Loucy (cell line): ENCODE data around the gene HECTD1.
"Not testable (repeated sequence)": the region's sequence is repeated elsewhere in the genome, so short reads cannot be mapped to it uniquely, and the experiment has no call there.

Experiments
- H2AFZ ChIP-seq: fragments of 200-600 bp; sonication (generic); 2 replicates; pipeline ENCODE4 v1.6.0; 2016; ENCODE audit warnings: antibody characterized with exemption, mild to moderate bottlenecking, low read length, moderate library complexity
- H3F3A ChIP-seq: fragments of 200-600 bp; 2 replicates; pipeline ENCODE4 v1.6.0; 2016; ENCODE audit warnings: antibody characterized with exemption, low read depth, mild to moderate bottlenecking
- H3K27me3 ChIP-seq: fragments of 200-600 bp; sonication (generic); 2 replicates; pipeline ENCODE4 v1.6.1; 2014; ENCODE audit warnings: low read length, mild to moderate bottlenecking; ENCODE audit not compliant: insufficient read depth, poor library complexity, severe bottlenecking
- H3K36me3 ChIP-seq: fragments of 200-600 bp; sonication (generic); 2 replicates; pipeline ENCODE4 v1.6.1; 2016; ENCODE audit warnings: low read length; ENCODE audit not compliant: insufficient read depth
- H3K4me1 ChIP-seq: fragments of 200-600 bp; sonication (generic); 2 replicates; pipeline ENCODE4 v1.5.1; 2014; ENCODE audit warnings: low read length, mild to moderate bottlenecking; ENCODE audit not compliant: insufficient read depth, poor library complexity, severe bottlenecking
- H3K4me2 ChIP-seq: fragments of 200-600 bp; sonication (generic); 2 replicates; pipeline ENCODE4 v1.6.0; 2014; ENCODE audit warnings: antibody characterized with exemption, low read length, low read depth, mild to moderate bottlenecking; ENCODE audit not compliant: poor library complexity, severe bottlenecking
- H3K4me3 ChIP-seq: fragments of 200-600 bp; sonication (generic); 2 replicates; pipeline ENCODE4 v1.5.1; 2014; ENCODE audit warnings: low read length, mild to moderate bottlenecking, mixed read lengths; ENCODE audit not compliant: poor library complexity, severe bottlenecking
- H3K79me2 ChIP-seq: fragments of 200-600 bp; sonication (generic); 2 replicates; pipeline ENCODE4 v1.6.1; 2014; ENCODE audit warnings: low read length; ENCODE audit not compliant: insufficient read depth
- H3K9ac ChIP-seq: fragments of 200-600 bp; sonication (generic); 2 replicates; pipeline ENCODE4 v1.6.0; 2014; ENCODE audit warnings: mild to moderate bottlenecking, low read depth, low read length, moderate library complexity; ENCODE audit not compliant: poor library complexity, severe bottlenecking
- H3K9me2 ChIP-seq: fragments of 200-600 bp; sonication (generic); replicated peaks from 2 replicates; pipeline ENCODE4 v1.6.1; 2016; ENCODE audit warnings: low read depth, low read length, mixed read lengths
- H3K9me3 ChIP-seq: fragments of 200-600 bp; sonication (generic); 2 replicates; pipeline ENCODE4 v1.6.1; 2014; ENCODE audit warnings: mild to moderate bottlenecking, antibody characterized with exemption, low read length, low read depth; ENCODE audit not compliant: insufficient read depth
- H4K20me1 ChIP-seq: fragments of 200-600 bp; sonication (generic); 2 replicates; pipeline ENCODE4 v1.6.0; 2014; ENCODE audit warnings: antibody characterized with exemption, low read length, mild to moderate bottlenecking; ENCODE audit not compliant: insufficient read depth, poor library complexity, severe bottlenecking
- EZH2phosphoT487 ChIP-seq: fragments of 200-600 bp; IDR thresholded peaks from 2 replicates; pipeline ENCODE4 v1.6.1; 2018; ENCODE audit warnings: antibody characterized with exemption, mild to moderate bottlenecking, moderate library complexity, borderline replicate concordance
- TF ChIP-seq, protein P1 (sequence below): fragments of 200-600 bp; sonication (generic); conservative IDR thresholded peaks from 2 replicates; pipeline ENCODE4 v1.5.1; 2014; ENCODE audit warnings: mild to moderate bottlenecking, antibody characterized with exemption, low read length

The HECTD1 gene

DNA sequence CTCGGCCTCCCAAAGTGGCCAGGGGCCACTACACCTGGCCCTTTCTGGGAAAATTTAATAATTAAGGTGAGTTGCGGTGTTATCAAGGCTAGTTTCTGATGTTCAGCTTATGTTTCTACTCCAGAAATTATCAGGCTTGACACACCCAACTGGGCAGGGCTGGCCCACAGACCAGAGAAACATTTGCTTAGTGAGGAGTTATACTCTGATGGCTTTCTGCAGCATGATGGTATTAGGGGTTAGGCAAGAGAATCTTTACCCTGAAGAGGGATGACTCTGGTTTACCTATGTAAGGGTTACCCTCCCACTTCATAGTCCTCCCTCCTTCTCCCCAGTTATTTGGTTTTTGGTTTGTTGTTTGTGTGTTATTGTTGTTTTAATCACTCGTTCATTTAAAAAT, 24.5 kb upstream of the HECTD1 start:
- no peaks in the 10 kb centered on the region for H3K9me3 ChIP-seq
- H4K20me1 ChIP-seq, result no peaks in the 10 kb centered on the region
- no peaks in the 10 kb centered on the region for H3K36me3 ChIP-seq
- no peak overlapping the region for H3K9ac ChIP-seq
- TF ChIP-seq, protein P1, sequence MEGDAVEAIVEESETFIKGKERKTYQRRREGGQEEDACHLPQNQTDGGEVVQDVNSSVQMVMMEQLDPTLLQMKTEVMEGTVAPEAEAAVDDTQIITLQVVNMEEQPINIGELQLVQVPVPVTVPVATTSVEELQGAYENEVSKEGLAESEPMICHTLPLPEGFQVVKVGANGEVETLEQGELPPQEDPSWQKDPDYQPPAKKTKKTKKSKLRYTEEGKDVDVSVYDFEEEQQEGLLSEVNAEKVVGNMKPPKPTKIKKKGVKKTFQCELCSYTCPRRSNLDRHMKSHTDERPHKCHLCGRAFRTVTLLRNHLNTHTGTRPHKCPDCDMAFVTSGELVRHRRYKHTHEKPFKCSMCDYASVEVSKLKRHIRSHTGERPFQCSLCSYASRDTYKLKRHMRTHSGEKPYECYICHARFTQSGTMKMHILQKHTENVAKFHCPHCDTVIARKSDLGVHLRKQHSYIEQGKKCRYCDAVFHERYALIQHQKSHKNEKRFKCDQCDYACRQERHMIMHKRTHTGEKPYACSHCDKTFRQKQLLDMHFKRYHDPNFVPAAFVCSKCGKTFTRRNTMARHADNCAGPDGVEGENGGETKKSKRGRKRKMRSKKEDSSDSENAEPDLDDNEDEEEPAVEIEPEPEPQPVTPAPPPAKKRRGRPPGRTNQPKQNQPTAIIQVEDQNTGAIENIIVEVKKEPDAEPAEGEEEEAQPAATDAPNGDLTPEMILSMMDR, result no peak
- no peak for TF ChIP-seq EZH2phosphoT487
- H3K27me3 ChIP-seq, result no peaks in the 10 kb centered on the region
- H2AFZ ChIP-seq, result no peak overlapping the region
- no peaks in the 10 kb centered on the region for H3F3A ChIP-seq
- H3K4me1 ChIP-seq, result no peaks in the 10 kb centered on the region
- H3K4me3 ChIP-seq, result no peak overlapping the region
- H3K9me2 ChIP-seq, result no peaks in the 10 kb centered on the region
- H3K4me2 ChIP-seq, result no peak overlapping the region
- H3K79me2 ChIP-seq, result no peaks in the 10 kb centered on the region

DNA sequence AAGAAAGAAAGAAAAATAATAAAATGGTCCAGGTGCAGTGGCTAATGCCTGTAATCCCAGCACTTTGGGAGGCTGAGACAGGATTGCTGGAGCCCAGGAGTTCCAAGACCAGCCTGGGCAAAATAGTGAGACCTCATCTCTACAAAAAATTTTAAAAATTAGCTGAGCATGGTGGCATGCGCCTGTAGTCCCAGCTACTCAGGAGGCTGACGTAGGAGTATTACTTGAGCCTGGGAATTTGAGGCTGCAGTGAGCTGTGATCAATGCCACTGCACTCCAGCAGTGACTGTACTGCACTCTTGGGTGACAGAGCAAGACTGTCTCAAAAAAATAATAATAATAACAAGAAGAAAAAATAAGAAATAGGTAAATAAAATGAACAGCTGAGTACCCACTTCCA, 23.7 kb upstream of the HECTD1 start:
- H3K9me2 ChIP-seq, H3K36me3 ChIP-seq, H3K4me2 ChIP-seq, H3K4me3 ChIP-seq, H3K4me1 ChIP-seq, H3K79me2 ChIP-seq, H3K9me3 ChIP-seq, H3K9ac ChIP-seq, H4K20me1 ChIP-seq, H3F3A ChIP-seq, H3K27me3 ChIP-seq, H2AFZ ChIP-seq: not testable (repeated sequence)

DNA sequence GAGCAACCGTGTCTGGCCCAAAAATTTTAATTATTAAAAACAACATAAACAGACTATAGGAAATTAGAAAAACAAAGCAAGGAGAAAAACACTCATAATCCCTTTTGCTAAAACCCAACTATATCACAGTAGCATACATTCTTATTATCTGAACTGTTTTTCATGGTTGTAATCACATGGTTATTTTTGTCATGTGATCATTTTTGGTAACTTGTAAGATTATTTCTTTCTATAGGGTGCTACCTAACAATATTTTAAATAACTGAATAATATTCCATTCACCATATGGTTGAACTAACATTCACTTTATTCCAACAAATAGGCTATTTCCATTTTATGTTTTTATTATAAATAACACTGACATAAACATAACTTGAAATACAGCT, 23.0 kb upstream of the HECTD1 start:
- Histone ChIP-seq H2AFZ (no peak overlapping the region), H3K9ac (no peak overlapping the region), H3K4me3 (no peak overlapping the region), H3F3A (no peaks in the 10 kb centered on the region), H3K27me3 (no peaks in the 10 kb centered on the region), H3K9me2 (no peaks in the 10 kb centered on the region), H3K36me3 (no peaks in the 10 kb centered on the region), H3K4me2 (no peak overlapping the region), H4K20me1 (no peaks in the 10 kb centered on the region), H3K79me2 (no peaks in the 10 kb centered on the region), H3K9me3 (no peaks in the 10 kb centered on the region), H3K4me1 (no peaks in the 10 kb centered on the region)
- TF ChIP-seq, protein P1, result no peak

- Histone ChIP-seq H3F3A (no peaks in the 10 kb centered on the region), H3K9ac (no peak overlapping the region), H4K20me1 (no peaks in the 10 kb centered on the region), H2AFZ (no peak overlapping the region), H3K9me2 (no peaks in the 10 kb centered on the region), H3K4me3 (no peak overlapping the region), H3K36me3 (no peaks in the 10 kb centered on the region), H3K27me3 (no peaks in the 10 kb centered on the region), H3K9me3 (no peaks in the 10 kb centered on the region), H3K79me2 (no peaks in the 10 kb centered on the region), H3K4me2 (no peak overlapping the region), H3K4me1 (no peaks in the 10 kb centered on the region)
- TF ChIP-seq EZH2phosphoT487, result no peak
- TF ChIP-seq, protein P1, result no peak
Observed at GRCh38 chr14:31229638-31230572, 22.3 kb upstream of the HECTD1 start.
